ENCODE results near the gene USP47.

DNA sequence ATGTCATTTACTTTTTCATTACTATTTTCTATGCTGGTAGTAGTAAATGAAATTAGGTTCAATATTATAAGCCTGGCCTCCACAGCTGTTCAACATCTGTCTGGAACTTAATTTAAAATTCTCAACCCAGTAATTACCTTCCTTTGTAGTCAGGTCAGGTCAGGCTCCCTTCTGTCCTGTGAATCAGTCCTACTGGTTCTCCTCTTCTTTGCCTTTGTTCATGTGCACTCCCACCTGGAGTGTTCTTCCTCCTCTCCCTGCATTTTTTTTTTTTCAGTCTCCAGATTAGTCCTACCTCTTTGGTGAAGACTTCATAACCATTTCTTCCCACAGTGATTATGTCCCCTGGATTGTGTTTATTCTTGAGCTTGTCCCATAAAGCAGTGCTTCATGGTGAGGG lies 98.8 kb downstream of the USP47 start:
- TF ChIP-seq CTCF (IDR thresholded peaks at IDR 0.05) (no peak), EZH2 (IDR thresholded peaks at IDR 0.05) (no peak)

Data from neural progenitor cell (in vitro differentiated cells).